Stimulated activated CD8-positive, alpha-beta memory T cell treated with anti-CD3 and anti-CD28 coated beads, Interleukin-4, amount 100 ng/mL, for 48 hours (primary cell): ENCODE data around the gene PIGW.

Experiments used
- DNase-seq: peaks from one replicate; pipeline ENCODE4 v3.0.0-alpha.2; 2020

PIGW gene

DNA sequence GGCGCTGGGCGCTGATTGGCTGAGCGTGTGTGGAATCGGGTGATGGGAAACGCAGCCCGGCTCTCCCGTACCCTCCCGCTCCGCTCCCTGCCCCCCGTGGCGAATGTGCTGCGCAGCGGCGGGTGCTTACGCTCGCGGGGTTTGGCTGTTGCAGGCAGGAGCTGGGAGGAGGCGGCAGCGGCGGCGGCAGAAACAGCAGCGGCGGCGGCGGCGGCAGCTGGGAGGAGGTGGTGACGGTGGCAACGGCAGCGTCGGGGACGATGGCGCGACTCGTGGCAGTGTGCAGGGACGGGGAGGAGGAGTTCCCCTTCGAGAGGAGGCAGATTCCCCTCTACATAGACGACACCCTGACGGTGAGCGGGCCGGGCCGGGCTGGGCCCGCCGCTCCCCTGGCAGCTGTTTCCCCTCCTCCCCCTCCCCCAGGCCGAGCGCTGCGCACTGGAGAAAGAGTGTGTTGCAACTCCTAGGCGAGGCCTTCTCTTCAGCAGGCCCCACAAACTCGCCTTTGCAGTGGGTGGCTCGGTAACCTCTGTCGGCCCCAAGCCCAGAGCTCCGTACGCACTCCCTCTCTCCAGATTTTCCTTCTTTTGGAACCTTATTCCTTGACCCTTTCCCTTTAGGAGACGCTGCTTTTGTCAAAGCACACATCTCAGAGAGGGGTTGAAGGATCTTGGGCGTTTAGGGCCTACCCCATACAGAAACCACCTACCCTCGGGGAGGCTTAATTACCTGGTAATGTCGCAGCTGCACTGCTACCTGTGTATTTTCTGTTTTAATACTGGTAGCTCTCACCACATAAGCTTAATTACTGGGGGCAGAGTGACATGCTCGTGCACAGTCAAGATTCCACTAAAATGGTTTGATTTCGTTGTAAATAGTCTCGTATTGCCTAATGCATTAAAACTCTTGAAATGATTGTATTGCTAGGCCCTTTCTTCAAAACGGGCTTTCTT lies 11.0 kb downstream of the PIGW start:
- peak; percentile 97 for DNase-seq

DNA sequence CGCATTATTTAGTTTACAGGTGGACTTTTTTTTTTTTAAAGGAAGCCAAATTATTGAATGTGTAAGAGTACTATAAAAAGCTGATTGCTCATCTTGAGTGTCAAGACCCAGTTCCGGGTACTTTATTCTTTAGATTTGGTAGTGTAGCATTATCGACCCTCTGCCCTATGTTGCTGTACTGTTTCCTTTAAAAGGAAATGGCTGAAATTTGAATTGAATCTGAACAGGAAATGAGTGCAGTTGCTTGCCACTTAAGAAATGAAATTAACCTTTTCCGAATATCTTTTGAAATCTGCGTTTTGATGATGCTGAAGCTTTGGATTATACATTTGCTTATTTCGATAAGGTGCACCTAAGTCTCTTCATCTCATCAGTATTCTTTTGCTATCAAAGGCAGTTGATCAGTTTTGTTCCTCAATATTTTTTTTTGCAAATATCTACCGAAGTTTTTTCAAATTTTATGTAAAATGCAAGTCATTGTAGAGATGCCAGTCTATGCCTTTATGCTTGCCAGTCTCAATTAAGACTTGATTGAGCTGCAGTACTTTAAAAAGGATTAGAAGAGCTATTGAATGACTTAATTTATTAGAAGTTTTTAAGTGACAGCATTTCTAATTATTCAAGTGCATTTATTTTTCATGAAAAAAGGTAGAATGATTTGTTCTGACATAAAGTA lies 11.8 kb downstream of the PIGW start:
- DNase-seq = no peak

DNA sequence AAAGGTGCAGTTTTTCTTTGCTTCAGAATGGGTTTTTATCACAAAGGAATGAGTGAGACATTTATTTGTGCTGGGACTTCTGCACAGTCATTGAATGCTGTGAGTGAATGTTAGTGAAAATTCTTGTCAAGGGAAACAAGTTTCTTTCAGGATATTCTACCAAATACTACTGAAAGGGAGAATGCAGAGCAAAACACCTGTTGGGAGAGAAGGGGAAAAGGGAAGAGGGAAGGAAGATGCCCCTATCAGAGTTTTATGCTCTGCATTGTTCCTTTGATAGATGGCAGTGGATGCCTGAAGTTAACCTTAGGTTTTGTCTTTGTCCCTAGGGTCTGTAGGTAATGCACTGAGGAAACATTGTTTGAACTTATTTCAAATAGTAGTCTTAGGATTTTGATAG lies 13.0 kb downstream of the PIGW start:
- DNase-seq = no peak

DNA sequence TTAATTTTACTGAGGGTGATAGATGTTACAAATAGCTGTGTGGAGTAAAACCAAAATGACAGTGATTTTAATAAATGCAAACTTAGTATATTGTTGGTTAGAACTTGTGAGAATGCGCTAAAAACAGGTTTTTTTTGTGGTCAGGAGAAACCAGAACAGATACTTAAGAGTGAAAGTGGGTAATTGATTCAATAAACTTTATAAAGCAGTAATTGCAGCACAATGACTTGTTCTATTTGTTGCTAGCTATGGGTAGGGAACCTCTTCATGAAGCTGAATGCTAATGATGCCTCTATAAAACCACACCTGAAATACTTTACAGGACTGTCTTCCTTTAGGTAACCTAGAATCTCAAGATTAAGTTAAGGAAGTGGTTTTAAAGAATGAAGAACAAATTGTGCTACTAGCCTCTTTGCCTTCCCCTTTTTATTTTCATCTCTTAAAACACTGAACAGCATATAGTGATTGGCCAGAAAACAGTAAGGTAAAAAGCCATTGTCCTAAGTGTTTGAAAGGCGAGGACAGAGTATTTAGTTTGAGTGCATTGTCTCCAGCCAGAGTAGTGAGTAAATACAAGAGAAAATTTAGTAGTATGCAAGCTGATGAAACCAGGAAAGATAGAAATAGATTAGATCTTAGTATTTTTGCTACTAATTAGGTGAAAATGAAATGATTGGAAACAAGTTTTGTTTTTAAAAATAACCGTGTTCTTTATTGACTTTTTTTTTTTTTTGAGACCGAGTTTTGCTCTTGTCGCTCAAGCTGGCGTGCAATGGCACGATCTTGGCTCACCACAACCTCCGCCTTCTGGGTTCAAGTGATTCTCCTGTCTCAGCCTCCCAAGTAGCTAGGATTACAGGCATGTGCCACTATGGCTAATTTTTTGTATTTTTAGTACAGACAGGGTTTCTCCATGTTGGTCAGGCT lies 16.0 kb downstream of the PIGW start:
- no peak for DNase-seq

DNA sequence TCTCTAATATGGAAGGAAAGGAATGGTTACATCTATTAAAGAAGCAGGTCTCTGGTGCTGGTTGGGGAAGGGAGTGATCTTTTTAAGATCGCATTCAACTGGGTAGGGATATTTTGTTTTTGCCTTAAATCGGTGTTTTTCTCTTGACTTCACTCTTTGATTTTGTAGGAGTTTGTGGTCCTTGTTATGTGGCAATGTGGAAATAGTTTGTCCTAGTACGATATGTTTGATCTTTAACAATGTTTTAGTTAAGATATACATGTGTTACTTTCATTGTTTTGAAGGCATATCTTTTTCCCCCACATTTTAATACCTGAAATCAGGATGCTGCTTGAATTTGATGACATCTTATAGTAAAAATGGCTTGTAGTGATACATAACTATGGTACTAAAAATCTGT lies 18.7 kb downstream of the PIGW start:
- DNase-seq = no peak

DNA sequence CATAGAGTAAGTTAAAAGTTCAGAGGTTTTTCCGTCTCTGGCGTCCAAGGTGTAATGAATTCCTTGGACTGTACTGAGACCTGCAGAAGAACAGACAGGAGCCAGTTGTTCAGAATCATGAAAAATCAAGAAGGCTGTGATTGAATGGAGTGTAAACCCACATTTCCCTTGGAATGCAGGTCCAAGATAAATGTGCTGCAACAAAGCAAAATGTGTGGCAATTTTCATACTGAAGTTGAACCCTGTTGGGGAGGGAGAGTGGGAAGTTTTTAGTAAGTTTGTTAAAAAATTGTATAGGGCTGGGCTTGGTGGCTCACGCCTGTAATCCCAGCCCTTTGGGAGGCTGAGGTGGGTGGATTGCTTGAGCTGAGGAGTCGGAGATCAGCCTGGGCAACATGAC lies 31.3 kb downstream of the PIGW start:
- DNase-seq = no peak

DNA sequence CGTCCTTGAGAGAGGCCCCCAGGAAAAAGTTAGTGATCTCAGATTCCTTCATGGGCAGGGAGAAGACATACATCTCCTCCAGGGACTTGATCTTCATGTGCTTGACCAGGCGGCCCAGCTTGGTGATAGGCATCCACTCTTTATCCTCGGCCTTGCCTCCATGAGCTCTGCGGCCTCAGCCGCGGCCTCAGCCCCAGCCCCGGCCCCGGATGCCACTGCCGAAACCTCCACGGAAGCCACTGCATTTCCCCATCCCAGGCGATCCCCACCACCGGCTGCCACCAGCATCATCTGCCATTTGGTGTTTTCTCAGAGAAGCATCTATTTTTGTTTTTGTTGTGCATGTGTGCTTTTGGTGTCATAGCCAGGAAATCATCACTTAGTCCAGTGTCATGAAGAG lies 40.2 kb downstream of the PIGW start:
- DNase-seq = no peak

DNA sequence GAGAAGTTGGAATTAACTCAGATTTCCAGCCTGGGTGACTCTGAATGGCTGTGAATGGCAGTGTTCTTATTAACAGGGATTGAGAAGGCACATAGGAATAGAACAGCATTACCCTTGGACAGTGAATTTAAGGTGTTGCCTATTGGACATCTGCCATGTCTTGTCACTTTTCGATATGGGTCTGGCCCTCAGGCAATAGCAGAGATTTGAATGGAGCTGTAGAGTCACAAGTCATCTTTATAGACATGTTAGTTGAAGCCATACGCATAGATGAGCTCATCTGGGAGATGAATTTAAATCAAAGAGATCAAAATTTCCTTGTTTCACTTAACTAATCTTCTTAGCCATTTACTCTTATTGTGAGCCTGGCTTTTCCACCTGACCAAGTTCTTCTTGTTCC lies 42.0 kb downstream of the PIGW start:
- DNase-seq = no peak

DNA sequence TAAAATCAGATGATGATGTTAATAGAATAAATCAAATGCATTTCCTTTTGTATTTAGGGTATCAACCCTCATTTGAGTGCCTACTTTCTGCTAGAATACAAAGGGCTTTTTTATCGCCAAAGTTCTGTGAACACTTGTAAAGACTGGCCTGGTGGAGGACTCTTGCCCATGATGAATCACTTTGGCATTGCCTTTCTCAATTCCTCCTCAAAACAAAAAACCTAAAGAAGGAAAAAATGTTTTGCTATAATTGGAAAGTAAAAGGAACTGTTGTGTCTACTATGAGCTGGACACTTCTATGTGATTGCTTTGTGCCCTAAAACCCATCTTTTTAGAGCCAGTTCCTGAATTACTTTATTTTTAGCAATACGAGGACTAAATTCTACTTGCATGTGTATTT lies 43.9 kb downstream of the PIGW start:
- DNase-seq = no peak

DNA sequence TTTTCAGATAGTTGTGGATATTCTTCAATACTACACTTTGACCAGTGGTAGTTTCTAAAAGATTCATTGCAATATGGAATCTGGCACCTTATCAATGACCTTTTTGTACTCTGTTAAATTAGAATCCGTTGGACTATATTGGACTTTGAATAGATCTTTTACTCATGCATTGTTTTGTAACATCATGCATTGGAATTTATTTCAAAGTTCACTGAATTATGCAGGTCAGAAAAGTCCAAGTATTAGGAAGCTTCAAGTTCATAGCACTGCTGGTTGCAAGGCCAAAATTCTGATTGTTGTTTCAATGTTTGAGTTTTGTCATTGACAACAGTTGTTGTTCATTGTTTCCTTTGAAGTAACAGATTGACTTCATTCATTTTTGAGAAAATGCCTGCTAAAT lies 49.0 kb downstream of the PIGW start:
- no peak for DNase-seq

DNA sequence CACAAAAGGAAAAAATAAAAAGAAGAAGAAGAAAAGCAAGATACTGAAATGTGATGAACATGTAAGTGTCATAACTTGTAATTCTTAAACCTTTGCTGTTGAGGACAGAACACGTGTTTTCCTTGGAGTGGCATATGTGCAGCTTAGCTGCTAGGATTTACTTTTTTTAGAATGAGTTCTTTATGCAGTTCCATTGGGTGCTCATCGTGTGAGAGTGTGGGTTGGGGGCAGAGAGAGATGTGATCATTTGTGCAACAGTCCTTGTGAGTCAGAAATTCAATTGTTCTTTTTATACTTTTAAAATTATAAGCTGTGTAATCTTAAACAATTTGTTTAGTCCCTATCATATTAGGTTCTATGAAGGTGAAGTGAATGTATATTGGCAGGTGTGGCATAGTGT lies 51.4 kb downstream of the PIGW start:
- DNase-seq = no peak
